Measurements from ENCODE around the gene MSI1.

DNA sequence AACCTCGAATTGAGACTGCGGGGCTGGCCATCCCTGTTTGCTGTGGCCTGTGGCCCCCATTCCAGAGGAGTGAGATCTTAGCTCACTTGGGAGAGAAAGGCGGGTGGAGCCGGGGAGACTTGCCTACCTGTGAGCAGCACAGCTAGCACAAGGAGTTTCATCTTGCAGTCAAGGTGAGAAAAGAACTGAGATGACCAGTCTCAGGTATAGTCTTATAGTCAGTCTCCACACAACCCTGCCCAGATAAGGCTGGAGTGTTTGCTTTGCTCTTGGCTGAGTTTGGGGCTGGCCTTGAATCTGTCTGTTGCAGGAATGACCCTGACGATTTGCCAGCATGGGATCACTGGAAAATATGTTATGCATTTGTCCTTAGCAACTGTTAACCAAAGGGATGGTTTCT is 41.4 kb downstream of the MSI1 start, which contains the start of gene PLA2G1B:
- TF ChIP-seq ZBTB7A (IDR thresholded peaks at IDR 0.05; ENCODE audit: low read depth) (no peak), TCF12 (IDR thresholded peaks at IDR 0.05; ENCODE audit: low read depth) (no peak), EP300 (IDR thresholded peaks at IDR 0.05; ENCODE audit: borderline replicate concordance) (no peak), CREB1 (IDR thresholded peaks at IDR 0.05; ENCODE audit: low read depth) (no peak), YY1 (IDR thresholded peaks at IDR 0.05; ENCODE audit: low read depth) (no peak), FOXM1 (IDR thresholded peaks at IDR 0.05; ENCODE audit: borderline replicate concordance, low read depth) (no peak)
- TF ChIP-seq, protein P1, sequence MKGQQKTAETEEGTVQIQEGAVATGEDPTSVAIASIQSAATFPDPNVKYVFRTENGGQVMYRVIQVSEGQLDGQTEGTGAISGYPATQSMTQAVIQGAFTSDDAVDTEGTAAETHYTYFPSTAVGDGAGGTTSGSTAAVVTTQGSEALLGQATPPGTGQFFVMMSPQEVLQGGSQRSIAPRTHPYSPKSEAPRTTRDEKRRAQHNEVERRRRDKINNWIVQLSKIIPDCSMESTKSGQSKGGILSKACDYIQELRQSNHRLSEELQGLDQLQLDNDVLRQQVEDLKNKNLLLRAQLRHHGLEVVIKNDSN (IDR thresholded peaks at IDR 0.05) = no peak

Measured in Ishikawa (cell line).